Heart right ventricle (tissue), 16 donors: Measurements from ENCODE around the gene C16orf96. TPM values are rescaled to one million over a fixed set of nuclear protein-coding genes. Genes with fewer than 3 reads are reported as not detected.

Experiments
- ATAC-seq, 8 donors: fragments of 200-7000 bp; cut with Tn5 transposase; one replicate each; pipeline ENCODE4 v1.9.1; 2020; ENCODE audit warnings: mild to moderate bottlenecking in 8 of 8, moderate library complexity in 8 of 8, moderate number of reproducible peaks in 1 of 8
- DNase-seq, 2 donors: peaks; one replicate each; pipeline ENCODE4 v3.0.0-alpha.2; 2020
- H3K27ac ChIP-seq, 10 donors: fragments of 200-600 bp; sonication (generic) in 2 of 10; one replicate each; pipeline versions ENCODE4 v1.5.0 to v1.8.0; 2020 to 2022; ENCODE audit warnings: mild to moderate bottlenecking in 3 of 10
- H3K27me3 ChIP-seq, 7 donors: fragments of 200-600 bp; one replicate each; pipeline ENCODE4 v1.8.0; 2021 to 2022; ENCODE audit warnings: mild to moderate bottlenecking in 2 of 7
- H3K36me3 ChIP-seq, 9 donors: fragments of 200-600 bp; sonication (generic) in 1 of 9; one replicate each; pipeline versions ENCODE4 v1.5.0 to v1.8.0; 2020 to 2022; ENCODE audit warnings: mild to moderate bottlenecking in 2 of 9
- H3K4me1 ChIP-seq, 9 donors: fragments of 200-600 bp; sonication (generic) in 1 of 9; one replicate each; pipeline versions ENCODE4 v1.5.0 to v1.8.0; 2020 to 2022; ENCODE audit warnings: mild to moderate bottlenecking in 4 of 9
- H3K4me3 ChIP-seq, 10 donors: fragments of 200-600 bp; sonication (generic) in 2 of 10; one replicate each; pipeline versions ENCODE4 v1.5.0 to v1.8.0; 2020 to 2022; ENCODE audit warnings: mild to moderate bottlenecking in 7 of 10, moderate library complexity in 2 of 10
- H3K9me3 ChIP-seq, 11 donors: fragments of 200-600 bp in 10 of 11; sonication (generic) in 2 of 11; one replicate each; pipeline versions ENCODE4 v1.5.0 to v1.8.0; 2013 to 2022; ENCODE audit warnings: mild to moderate bottlenecking in 2 of 11, control low read depth in 1 of 11, moderate library complexity in 1 of 11
- WGBS, 2 donors: extraction: QIAGEN DNeasy Blood & Tissue Kit; methylation state at CpG; one replicate each; pipeline ENCODE4 v1.1.7; 2013; ENCODE audit warnings: inconsistent platforms in 1 of 2; 5-methylcytosine and 5-hydroxymethylcytosine counted together
- intact Hi-C, 10 donors: fragments of 100-400 bp; cut with DNase I; formaldehyde crosslinking; loops; one replicate each; pipeline versions ENCODE4 v1.11.1 to v1.14.2; 2022
- polyA plus RNA-seq, 2 donors: library from polyadenylated mRNA; stranded (reverse); fragments of 200-250 nt; gene quantifications; one replicate each; pipeline ENCODE4 v1.2.3, GENCODE V29; 2013
- total RNA-seq, 10 donors: library from RNA; stranded (reverse); fragmentation: NEBNext Ultra II Directional in 3 of 10; extraction: Animal tissue kit (Norgen Biotek cat#: 25700) in 3 of 10; gene quantifications; one replicate each; pipeline versions ENCODE4 v1.2.1 to v1.2.4, GENCODE V29; 2021 to 2023
- TF ChIP-seq, protein P1 (sequence below), 9 donors: fragments of 200-600 bp; sonication (generic) in 2 of 9; IDR thresholded peaks; one replicate each; pipeline versions ENCODE4 v1.5.0 to v1.8.0; 2021 to 2022; ENCODE audit warnings: antibody characterized with exemption in 9 of 9, mild to moderate bottlenecking in 5 of 9, moderate library complexity in 1 of 9
- donor health status: Arrhythmogenic right ventricular cardiomyopathy.
- donor health status: ischemic (EF 13 %, LVEDD 7.1; RV severe dilation, severe dysfunction).
- donor health status: healthy with polysubstance abuse.
- donor health status: DM: no; HTN: yes; CAD: no.
- donor health status: DM: no; HTN: no; CAD: no.
- donor health status: ischemic (EF 25% LVEDD 6.9; RV normal size, moderate dysfunction).
- donor health status: ischemic (EF 25% LVEDD 5.7; RV mildly dilated, moderate dysfunction).
- donor health status: healthy.
- donor health status: DM: yes; HTN: yes; CAD: no.
- donor health status: Ischemic cardiomyopathy.
- donor health status: ischemic (EF 35%, LVEDD 5.7; RV mildly dilated, moderate dysfunction).
- donor health status: nonischemic (EF 11% LVEDD 7.7; RV severe dilation, severe dysfunction).
- donor health status: DM: yes; HTN: yes; CAD: no.
- donor health status: PGD.
- donor health status: ischemic (EF 29% LVEDD 5.4; RV normal size, mild dysfunction).
- donor health status: nonischemic (EF 23%, LVEDD 6.1; RV moderate dilation, normal function).

The C16orf96 gene
- total and polyA plus RNA-seq, 12 donors, result 0.01 to 0.21 (median 0.07) TPM; not detected in 1

- Histone ChIP-seq H3K4me3 (no peak overlapping the region), H3K4me1 (peaks cover 0 to 39% (median 14%) of the 10 kb centered on the region in 9 donors), H3K27me3 (no peaks in the 10 kb centered on the region), H3K9me3 (no peaks in the 10 kb centered on the region), H3K27ac (peak overlapping the region in 5 of 10 donors; percentile 29 to 69 (median 53)), H3K36me3 (peaks cover 0 to 38% (median 0%) of the 10 kb centered on the region in 9 donors)
- ATAC-seq (peak in 5 of 8 donors; percentile 11 to 53 (median 18)), DNase-seq (no peak)
- TF ChIP-seq, protein P1, sequence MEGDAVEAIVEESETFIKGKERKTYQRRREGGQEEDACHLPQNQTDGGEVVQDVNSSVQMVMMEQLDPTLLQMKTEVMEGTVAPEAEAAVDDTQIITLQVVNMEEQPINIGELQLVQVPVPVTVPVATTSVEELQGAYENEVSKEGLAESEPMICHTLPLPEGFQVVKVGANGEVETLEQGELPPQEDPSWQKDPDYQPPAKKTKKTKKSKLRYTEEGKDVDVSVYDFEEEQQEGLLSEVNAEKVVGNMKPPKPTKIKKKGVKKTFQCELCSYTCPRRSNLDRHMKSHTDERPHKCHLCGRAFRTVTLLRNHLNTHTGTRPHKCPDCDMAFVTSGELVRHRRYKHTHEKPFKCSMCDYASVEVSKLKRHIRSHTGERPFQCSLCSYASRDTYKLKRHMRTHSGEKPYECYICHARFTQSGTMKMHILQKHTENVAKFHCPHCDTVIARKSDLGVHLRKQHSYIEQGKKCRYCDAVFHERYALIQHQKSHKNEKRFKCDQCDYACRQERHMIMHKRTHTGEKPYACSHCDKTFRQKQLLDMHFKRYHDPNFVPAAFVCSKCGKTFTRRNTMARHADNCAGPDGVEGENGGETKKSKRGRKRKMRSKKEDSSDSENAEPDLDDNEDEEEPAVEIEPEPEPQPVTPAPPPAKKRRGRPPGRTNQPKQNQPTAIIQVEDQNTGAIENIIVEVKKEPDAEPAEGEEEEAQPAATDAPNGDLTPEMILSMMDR (IDR thresholded peaks at IDR 0.05), result no peak
- intact Hi-C loops, result no loop called here
- 79 to 83% methylated on average over 19 of the region's 19 CpGs for WGBS, 2 donors
These were observed 84.6 kb downstream of the C16orf96 start for GRCh38 chr16:4640572-4641305.

DNA sequence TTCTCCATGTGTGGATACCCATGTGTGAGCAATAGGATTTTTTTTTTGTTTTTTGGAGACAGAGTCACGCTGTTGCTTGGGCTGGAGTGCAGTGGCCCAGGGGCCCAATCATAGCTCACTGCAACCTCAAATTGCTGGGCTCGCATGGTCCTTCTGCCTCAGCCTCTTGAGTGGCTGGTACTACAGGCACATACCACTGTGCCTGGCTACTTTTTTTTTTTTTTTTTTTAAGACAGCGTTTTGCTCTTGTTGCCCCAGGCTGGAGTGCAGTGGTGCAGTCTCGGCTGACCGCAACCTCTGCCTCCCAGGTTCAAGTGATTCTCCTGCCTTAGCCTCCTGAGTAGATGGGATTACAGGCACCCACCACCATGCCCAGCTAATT, 85.2 kb downstream of the C16orf96 start:
- H3K9me3 ChIP-seq, result no peaks in the 10 kb centered on the region
- 89 to 90% methylated on average over 5 of the region's 5 CpGs for WGBS, 2 donors
- peak overlapping the region in 2 of 10 donors; percentile 10 to 69 for H3K27ac ChIP-seq
- DNase-seq (no peak), ATAC-seq (no peak)
- peaks cover 0 to 41% (median 0%) of the 10 kb centered on the region in 9 donors for H3K36me3 ChIP-seq
- intact Hi-C loops, result no loop called here
- H3K27me3 ChIP-seq, result no peaks in the 10 kb centered on the region
- no peak overlapping the region for H3K4me3 ChIP-seq
- TF ChIP-seq, protein P1 (IDR thresholded peaks at IDR 0.05), result no peak
- peaks cover 0 to 39% (median 14%) of the 10 kb centered on the region in 9 donors for H3K4me1 ChIP-seq

DNA sequence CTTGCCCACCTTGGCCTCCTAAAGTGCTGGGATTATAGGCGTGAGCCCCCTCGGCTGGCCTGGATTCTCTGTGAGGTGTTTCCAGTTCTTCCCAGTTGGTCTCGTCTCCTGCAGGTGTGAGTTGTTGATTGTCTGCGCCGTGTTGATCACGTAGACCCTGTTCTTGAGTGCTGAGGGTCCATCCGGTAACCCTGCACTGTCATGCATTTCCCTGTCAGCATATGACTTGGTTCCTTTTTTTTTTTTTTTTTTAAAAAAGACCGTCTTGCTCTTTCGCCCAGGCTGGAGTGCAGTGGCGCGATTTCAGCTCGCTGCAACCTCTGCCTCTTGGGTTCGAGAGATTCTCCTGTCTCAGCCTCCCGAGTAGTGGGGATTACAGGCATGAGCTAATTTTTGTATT, 85.8 kb downstream of the C16orf96 start:
- ATAC-seq (peak in 2 of 8 donors; percentile 39), DNase-seq (no peak)
- no peak overlapping the region for H3K4me3 ChIP-seq
- intact Hi-C loops, result no loop called here
- TF ChIP-seq, protein P1 (IDR thresholded peaks at IDR 0.05), result no peak
- H3K36me3 ChIP-seq, result peaks cover 0 to 47% (median 0%) of the 10 kb centered on the region in 9 donors
- H3K9me3 ChIP-seq, result no peaks in the 10 kb centered on the region
- peak overlapping the region in 2 of 10 donors; percentile 10 to 69 for H3K27ac ChIP-seq
- 91% methylated on average over 14 of the region's 14 CpGs for WGBS, 2 donors
- peaks cover 0 to 39% (median 14%) of the 10 kb centered on the region in 9 donors for H3K4me1 ChIP-seq
- H3K27me3 ChIP-seq, result no peaks in the 10 kb centered on the region

DNA sequence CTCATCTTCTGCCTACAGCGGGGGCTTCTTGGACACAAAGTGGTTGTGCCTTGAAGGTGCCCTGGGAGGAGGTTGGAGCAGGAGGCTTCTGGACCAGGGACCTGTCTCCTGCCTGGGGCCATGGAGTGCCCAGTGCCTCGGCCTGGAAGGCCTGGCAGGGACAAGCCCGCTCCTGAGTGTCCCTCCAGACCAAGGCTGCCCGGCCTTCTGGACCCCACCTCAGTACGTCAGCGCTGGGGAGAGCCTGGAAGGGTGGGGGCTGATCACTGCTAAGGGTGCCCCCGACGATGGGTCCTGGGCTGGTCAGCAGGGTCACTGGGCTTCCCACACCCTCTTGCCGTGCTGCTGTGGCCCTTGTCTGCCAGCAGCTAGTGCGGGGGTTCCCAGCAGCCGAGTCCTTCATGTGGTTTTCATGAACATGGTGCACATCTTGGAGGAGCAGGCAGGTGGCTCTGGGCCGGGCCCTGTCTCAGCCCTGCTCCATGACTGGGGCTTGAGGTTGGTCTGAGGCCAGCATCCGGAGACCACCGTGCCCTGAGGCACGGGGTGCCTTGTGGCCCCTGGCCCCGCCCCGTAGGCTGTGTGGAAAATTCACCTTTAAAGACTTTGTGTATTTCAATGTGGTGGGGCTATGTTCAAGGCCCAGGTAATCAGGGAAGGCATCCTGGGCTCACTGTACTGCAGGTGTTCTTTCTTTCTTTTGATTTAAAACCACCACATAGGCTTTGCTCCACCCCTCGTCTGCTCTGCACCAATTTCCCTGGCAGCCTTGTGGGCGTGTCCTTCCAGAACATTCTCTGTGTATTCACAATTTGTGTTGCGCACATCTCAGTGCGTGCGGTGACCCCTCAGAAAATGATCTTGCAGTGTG, 90.9 kb downstream of the C16orf96 start:
- H3K27ac ChIP-seq, result no peak overlapping the region
- no peak for DNase-seq
- H3K9me3 ChIP-seq, result no peaks in the 10 kb centered on the region
- WGBS, 2 donors, result 93 to 96% methylated on average over 22 of the region's 22 CpGs
- H3K4me1 ChIP-seq, result peaks cover 0 to 11% (median 0%) of the 10 kb centered on the region in 9 donors
- H3K27me3 ChIP-seq, result no peaks in the 10 kb centered on the region
- H3K36me3 ChIP-seq, result peaks cover 0 to 60% (median 5%) of the 10 kb centered on the region in 9 donors
- intact Hi-C loops, result no loop called here
- no peak overlapping the region for H3K4me3 ChIP-seq
- ATAC-seq, result peak in 1 of 8 donors; percentile 16
- TF ChIP-seq, protein P1 (IDR thresholded peaks at IDR 0.05), result no peak
